RWPE2 (cell line): ENCODE data around the gene KCNK15.
A peak's percentile ranks its signal among the peaks of the same experiment; 100 is the strongest.

Source experiments
- ATAC-seq: fragments of 200-7000 bp; cut with Tn5 transposase; 3 replicates; pipeline ENCODE4 v1.9.1; 2021; ENCODE audit warnings: low read depth
- DNase-seq: peaks from one replicate; pipeline ENCODE4 v3.0.0-alpha.2; 2020; ENCODE audit warnings: low spot score
- H3K27ac ChIP-seq: fragments of 450-650 bp; 2 replicates; pipeline ENCODE4 v1.5.1; 2017; ENCODE audit warnings: mild to moderate bottlenecking; ENCODE audit not compliant: poor library complexity, severe bottlenecking
- H3K27me3 ChIP-seq: fragments of 250-450 bp; sonication (Bioruptor Pico); 2 replicates; pipeline ENCODE4 v1.5.1; 2021; ENCODE audit warnings: mild to moderate bottlenecking, moderate library complexity; ENCODE audit not compliant: insufficient read depth, poor library complexity, severe bottlenecking
- H3K36me3 ChIP-seq: fragments of 250-450 bp; sonication (Bioruptor Pico); 2 replicates; pipeline ENCODE4 v1.5.1; 2020; ENCODE audit warnings: low read depth, mild to moderate bottlenecking, moderate library complexity
- H3K4me1 ChIP-seq: fragments of 250-450 bp; sonication (Bioruptor Pico); 2 replicates; pipeline ENCODE4 v1.5.1; 2021; ENCODE audit warnings: mild to moderate bottlenecking, moderate library complexity; ENCODE audit not compliant: insufficient read depth, poor library complexity, severe bottlenecking
- H3K4me3 ChIP-seq: fragments of 250-450 bp; sonication (Bioruptor Pico); 2 replicates; pipeline ENCODE4 v1.5.1; 2021; ENCODE audit warnings: mild to moderate bottlenecking, moderate library complexity; ENCODE audit not compliant: severe bottlenecking
- H3K9me3 ChIP-seq: fragments of 250-450 bp; sonication (Bioruptor Pico); 2 replicates; pipeline ENCODE4 v1.5.1; 2021; ENCODE audit warnings: mild to moderate bottlenecking, moderate library complexity; ENCODE audit not compliant: severe bottlenecking
- CTCF ChIP-seq: fragments of 450-650 bp; IDR thresholded peaks from one replicate; pipeline ENCODE4 v1.5.1; 2017; ENCODE audit warnings: mild to moderate bottlenecking, moderate library complexity; ENCODE audit not compliant: poor library complexity, severe bottlenecking

Gene KCNK15

GRCh38 chr20:44727651-44728050 is 18.0 kb upstream of the KCNK15 start:
- peak overlapping the region; percentile 91 for H3K27ac ChIP-seq
- no peak for TF ChIP-seq CTCF
- DNase-seq (no peak), ATAC-seq (no peak)
- peaks cover 39% of the 10 kb centered on the region for H3K4me1 ChIP-seq
- H3K36me3 ChIP-seq = no peaks in the 10 kb centered on the region
- H3K9me3 ChIP-seq = no peaks in the 10 kb centered on the region
- no peaks in the 10 kb centered on the region for H3K27me3 ChIP-seq
- no peak overlapping the region for H3K4me3 ChIP-seq

- H3K36me3 ChIP-seq = no peaks in the 10 kb centered on the region
- no peak for TF ChIP-seq CTCF
- H3K4me1 ChIP-seq = peaks cover 40% of the 10 kb centered on the region
- H3K4me3 ChIP-seq = no peak overlapping the region
- H3K27ac ChIP-seq = peak overlapping the region; percentile 91
- DNase-seq (peak; percentile 100), ATAC-seq (peak; percentile 88)
- no peaks in the 10 kb centered on the region for H3K27me3 ChIP-seq
- no peaks in the 10 kb centered on the region for H3K9me3 ChIP-seq
Observed at GRCh38 chr20:44728801-44729443, 16.7 kb upstream of the KCNK15 start.

GRCh38 chr20:44730441-44730840 is 15.2 kb upstream of the KCNK15 start:
- Histone ChIP-seq H3K4me1 (peaks cover 43% of the 10 kb centered on the region), H3K9me3 (no peaks in the 10 kb centered on the region), H3K27ac (peak overlapping the region; percentile 91), H3K27me3 (no peaks in the 10 kb centered on the region), H3K36me3 (no peaks in the 10 kb centered on the region), H3K4me3 (no peak overlapping the region)
- no peak for TF ChIP-seq CTCF
- ATAC-seq = peak; percentile 50
- no peak for DNase-seq

GRCh38 chr20:44731657-44732056 is 14.0 kb upstream of the KCNK15 start:
- ATAC-seq (no peak), DNase-seq (no peak)
- Histone ChIP-seq H3K9me3 (no peaks in the 10 kb centered on the region), H3K36me3 (no peaks in the 10 kb centered on the region), H3K27me3 (no peaks in the 10 kb centered on the region), H3K4me1 (peaks cover 44% of the 10 kb centered on the region), H3K4me3 (no peak overlapping the region), H3K27ac (peak overlapping the region; percentile 91)
- TF ChIP-seq CTCF = no peak

- no peak for ATAC-seq
- peak overlapping the region; percentile 91 for H3K27ac ChIP-seq
- H3K4me1 ChIP-seq = peaks cover 44% of the 10 kb centered on the region
Observed at GRCh38 chr20:44732327-44732726, 13.3 kb upstream of the KCNK15 start.

More at GRCh38 chr20:44732327-44732726, 13.3 kb upstream of the KCNK15 start:
- DNase-seq = no peak
- no peaks in the 10 kb centered on the region for H3K36me3 ChIP-seq
- no peak for TF ChIP-seq CTCF
- H3K4me3 ChIP-seq = no peak overlapping the region
- no peaks in the 10 kb centered on the region for H3K27me3 ChIP-seq
- H3K9me3 ChIP-seq = no peaks in the 10 kb centered on the region
